ENCODE measurements around the gene RAB1A. TPM values are rescaled to one million over a fixed set of nuclear protein-coding genes. Genes with fewer than 3 reads are reported as not detected.

RAB1A gene
- total and polyA plus RNA-seq, 10 of the 15 experiments (the other 5 are each of a cell fraction or from before 2014, with no cell fraction given): 48.9 to 171 (median 83.4) TPM

- ATAC-seq (no peak), FAIRE-seq (no peak), DNase-seq (ENCODE audit: low read depth, low spot score) (no peak)
- TF ChIP-seq WRNIP1 (IDR thresholded peaks at IDR 0.05; ENCODE audit: borderline replicate concordance, low read depth, low read length): no peak
- TF ChIP-seq ZNF384 (IDR thresholded peaks at IDR 0.05; ENCODE audit: borderline replicate concordance, low read depth, low read length): no peak
- TF ChIP-seq ATF7 (IDR thresholded peaks at IDR 0.05; ENCODE audit: low read depth): no peak
- no peak for TF ChIP-seq BHLHE40 (IDR thresholded peaks at IDR 0.05; ENCODE audit: borderline replicate concordance in 1 of 2, low read depth in 2 of 2, low read length in 1 of 2)
- TF ChIP-seq ZNF24 (IDR thresholded peaks at IDR 0.05): no peak
- no peak for TF ChIP-seq ZNF592 (IDR thresholded peaks at IDR 0.05)
- TF ChIP-seq BRCA1 (IDR thresholded peaks at IDR 0.05; ENCODE audit: low read depth, low read length): no peak
- no peak for TF ChIP-seq SMAD1 (IDR thresholded peaks at IDR 0.05; ENCODE audit: low read depth, partially characterized antibody)
- no peak for TF ChIP-seq EGR1 (IDR thresholded peaks at IDR 0.05; ENCODE audit: borderline replicate concordance in 1 of 2, low read depth in 2 of 2, low read length in 2 of 2)
- no peak for TF ChIP-seq SREBF1 (IDR thresholded peaks at IDR 0.05; ENCODE audit: low read length)
- no peak for TF ChIP-seq IKZF1 (conservative IDR thresholded peaks at IDR 0.05)
- TF ChIP-seq E2F8 (IDR thresholded peaks at IDR 0.05; ENCODE audit: low read depth, partially characterized antibody): no peak
- ChIA-PET RAD21 (ENCODE audit: unreplicated experiment) (no interaction called here), CTCF (interaction anchor here (1.2 to 1.9 kb wide), 2 partner anchors 12 to 15 kb away, joined by 4 read pairs; partner anchors contain the start of gene RAB1A), SMC1A (ENCODE audit: uncharacterized antibody, unreplicated experiment) (interaction anchor here (0.7 to 1.4 kb wide), 2 partner anchors 11 to 100 kb away, joined by 3 read pairs; no protein-coding TSS in a partner anchor), POLR2A (interaction anchor here (0.6 to 4.7 kb wide), 4 partner anchors 11 to 50 kb away, joined by 3 to 18 read pairs (median 6); partner anchors contain the start of gene RAB1A)
- Histone ChIP-seq H3K9ac (ENCODE audit: control insufficient read depth, insufficient read depth, low read length) (no peak overlapping the region), H3K27me3 (replicated peaks in 1 of 2; ENCODE audit: control insufficient read depth in 2 of 2, insufficient read depth in 2 of 2, low read length in 1 of 2) (no peaks in the 10 kb centered on the region), H3K4me3 (no peak overlapping the region), H3K4me1 (ENCODE audit: control insufficient read depth, insufficient read depth, low read length) (no peaks in the 10 kb centered on the region), H3K9me3 (replicated peaks; ENCODE audit: control insufficient read depth, insufficient read depth, low read length) (no peaks in the 10 kb centered on the region; the same call in 2 of the 3 replicates), H3K27ac (ENCODE audit: control insufficient read depth, insufficient read depth) (no peak overlapping the region), H2AFZ (ENCODE audit: control insufficient read depth, low read depth, low read length) (no peak overlapping the region), H3K79me2 (ENCODE audit: control insufficient read depth, insufficient read depth, low read length) (peaks cover 90% of the 10 kb centered on the region), H3K36me3 (ENCODE audit: control insufficient read depth in 2 of 2, insufficient read depth in 2 of 2, low read length in 1 of 2) (peaks cover 0 to 7% of the 10 kb centered on the region in 2 experiments; a peak in 1 of 4 replicates), H4K20me1 (ENCODE audit: control insufficient read depth, insufficient read depth) (peaks cover 4% of the 10 kb centered on the region), H3K4me2 (ENCODE audit: control insufficient read depth, insufficient read depth) (no peak overlapping the region)
- BruUV-seq (replicated peaks): TSS peak; percentile 7
- intact Hi-C loops (cut with micrococcal nuclease; ENCODE audit: unreplicated experiment) (no loop called here), in situ Hi-C loops (cut with MboI) (no loop called here)
These were observed 15.0 kb downstream of the RAB1A start for GRCh38 chr2:65114921-65115320.

All from GM12878 (cell line).